Femur (tissue), 1 donor: Measurements from ENCODE around the gene CRIM1.

Experiments used
- DNase-seq: peaks from one replicate; pipeline ENCODE4 v3.0.0-alpha.2; 2017

The CRIM1 gene

GRCh38 chr2:36596397-36596796, 240.8 kb downstream of the CRIM1 start:
- DNase-seq, result no peak

- no peak for DNase-seq
These were observed 241.5 kb downstream of the CRIM1 start for GRCh38 chr2:36597003-36597531.

GRCh38 chr2:36597532-36598377, 242.2 kb downstream of the CRIM1 start, which contains the start of gene FEZ2:
Gene FEZ2 (minus strand): TSS chr2:36598168. CDS start chr2:36598142, 26 bp downstream.
- DNase-seq, result peak; percentile 85
